ENCODE data around the gene INO80E. TPM values are rescaled to one million over a fixed set of nuclear protein-coding genes. Genes with fewer than 3 reads are reported as not detected.
A peak's percentile ranks its signal among the peaks of the same experiment; 100 is the strongest.

INO80E gene
- total RNA-seq, 1 donor from 2014 or later, result 22.6 TPM

- no peaks in the 10 kb centered on the region for H3K27me3 ChIP-seq (ENCODE audit: control insufficient read depth, insufficient read depth, low read length)
- H3K4me3 ChIP-seq (ENCODE audit: low read depth, low read length), result no peak overlapping the region
- TF ChIP-seq CTCF (IDR thresholded peaks at IDR 0.05; ENCODE audit: insufficient read depth, low read length, severe bottlenecking), result no peak
- peaks cover 13% of the 10 kb centered on the region for H3K36me3 ChIP-seq (ENCODE audit: control insufficient read depth, insufficient read depth, low read length)
- DNase-seq (ENCODE audit: low read depth) (no peak), FAIRE-seq (no peak)
Observed at GRCh38 chr16:29993191-29993902, 2.7 kb upstream of the INO80E start.

- Histone ChIP-seq H3K36me3 (ENCODE audit: control insufficient read depth, insufficient read depth, low read length) (peaks cover 13% of the 10 kb centered on the region), H3K4me3 (ENCODE audit: low read depth, low read length) (no peak overlapping the region), H3K27me3 (ENCODE audit: control insufficient read depth, insufficient read depth, low read length) (no peaks in the 10 kb centered on the region)
- FAIRE-seq, result no peak
- no peak for TF ChIP-seq CTCF (IDR thresholded peaks at IDR 0.05; ENCODE audit: insufficient read depth, low read length, severe bottlenecking)
- no peak for DNase-seq (ENCODE audit: low read depth)
Observed at GRCh38 chr16:29993903-29994599, 2.0 kb upstream of the INO80E start.

- no peaks in the 10 kb centered on the region for H3K27me3 ChIP-seq (ENCODE audit: control insufficient read depth, insufficient read depth, low read length)
- DNase-seq (ENCODE audit: low read depth) (peak; percentile 83), FAIRE-seq (no peak)
Observed at GRCh38 chr16:29994600-29995323, 1.3 kb upstream of the INO80E start.

GRCh38 chr16:29995324-29995910 is 624 bp upstream of the INO80E start, which contains the start of gene HIRIP3:
HIRIP3 (minus strand) TSS chr16:29995617; CDS start chr16:29995605, 12 bp downstream.
- H3K4me3 ChIP-seq (ENCODE audit: low read depth, low read length), result peak within 1 kb of the TSS; percentile 91
- H3K27me3 ChIP-seq (ENCODE audit: control insufficient read depth, insufficient read depth, low read length), result no peaks in the 10 kb centered on the region
- TF ChIP-seq CTCF (IDR thresholded peaks at IDR 0.05; ENCODE audit: insufficient read depth, low read length, severe bottlenecking), result no peak
- peaks cover 11% of the 10 kb centered on the region for H3K36me3 ChIP-seq (ENCODE audit: control insufficient read depth, insufficient read depth, low read length)
- FAIRE-seq, result no peak
- DNase-seq (ENCODE audit: low read depth), result peak; percentile 54

More at GRCh38 chr16:29994600-29995323, 1.3 kb upstream of the INO80E start:
- no peak for TF ChIP-seq CTCF (IDR thresholded peaks at IDR 0.05; ENCODE audit: insufficient read depth, low read length, severe bottlenecking)
- Histone ChIP-seq H3K4me3 (ENCODE audit: low read depth, low read length) (peak overlapping the region; percentile 91), H3K36me3 (ENCODE audit: control insufficient read depth, insufficient read depth, low read length) (peaks cover 10% of the 10 kb centered on the region)

- no peak for TF ChIP-seq CTCF (IDR thresholded peaks at IDR 0.05; ENCODE audit: insufficient read depth, low read length, severe bottlenecking)
- no peaks in the 10 kb centered on the region for H3K27me3 ChIP-seq (ENCODE audit: control insufficient read depth, insufficient read depth, low read length)
- H3K36me3 ChIP-seq (ENCODE audit: control insufficient read depth, insufficient read depth, low read length), result peaks cover 14% of the 10 kb centered on the region
- FAIRE-seq, result no peak
- DNase-seq (ENCODE audit: low read depth), result no peak
- peak overlapping the region; percentile 91 for H3K4me3 ChIP-seq (ENCODE audit: low read depth, low read length)
Observed at GRCh38 chr16:29996766-29997250, 767 bp downstream of the INO80E start.
